CD4-positive, alpha-beta T cell treated with Interleukin-4 for 1 hour (primary cell): ENCODE results near the gene SMAD6.

ENCODE experiments used
- DNase-seq, 2 donors: peaks; one replicate each; pipeline ENCODE4 v3.0.0-alpha.2; 2020 to 2022

SMAD6 gene

GRCh38 chr15:66801266-66801665 lies 99.2 kb downstream of the SMAD6 start:
- no peak for DNase-seq

GRCh38 chr15:66802025-66803001 lies 100.3 kb downstream of the SMAD6 start:
- no peak for DNase-seq

GRCh38 chr15:66803182-66803729 lies 101.2 kb downstream of the SMAD6 start:
- peak in 1 of 2 donors; percentile 44 for DNase-seq

GRCh38 chr15:66803749-66804148 lies 101.7 kb downstream of the SMAD6 start:
- no peak for DNase-seq

GRCh38 chr15:66805202-66805885 lies 103.3 kb downstream of the SMAD6 start:
- no peak for DNase-seq

GRCh38 chr15:66808181-66808824 lies 106.3 kb downstream of the SMAD6 start:
- no peak for DNase-seq

- no peak for DNase-seq
Observed at GRCh38 chr15:66809664-66810063, 107.6 kb downstream of the SMAD6 start.

- no peak for DNase-seq
Observed at GRCh38 chr15:66815318-66815717, 113.3 kb downstream of the SMAD6 start.

GRCh38 chr15:66816201-66816600 lies 114.2 kb downstream of the SMAD6 start:
- no peak for DNase-seq

GRCh38 chr15:66819084-66819483 lies 117.0 kb downstream of the SMAD6 start:
- no peak for DNase-seq

- no peak for DNase-seq
Observed at GRCh38 chr15:66820481-66821176, 118.6 kb downstream of the SMAD6 start.

- no peak for DNase-seq
Observed at GRCh38 chr15:66821307-66821706, 119.3 kb downstream of the SMAD6 start.

GRCh38 chr15:66822114-66822513 lies 120.1 kb downstream of the SMAD6 start:
- DNase-seq: no peak

- no peak for DNase-seq
Observed at GRCh38 chr15:66822576-66822975, 120.5 kb downstream of the SMAD6 start.

GRCh38 chr15:66823601-66824000 lies 121.6 kb downstream of the SMAD6 start:
- no peak for DNase-seq

GRCh38 chr15:66824424-66824823 lies 122.4 kb downstream of the SMAD6 start:
- no peak for DNase-seq

- DNase-seq: no peak
Observed at GRCh38 chr15:66825139-66825538, 123.1 kb downstream of the SMAD6 start.

- no peak for DNase-seq
Observed at GRCh38 chr15:66825731-66826130, 123.7 kb downstream of the SMAD6 start.

- DNase-seq: no peak
Observed at GRCh38 chr15:66826507-66826906, 124.5 kb downstream of the SMAD6 start.

GRCh38 chr15:66827039-66827697 lies 125.1 kb downstream of the SMAD6 start:
- DNase-seq: no peak

- DNase-seq: no peak
Observed at GRCh38 chr15:66827698-66828055, 125.6 kb downstream of the SMAD6 start.
